ENCODE results near the gene C12orf42.

GRCh38 chr12:103318566-103318965 lies 177.2 kb downstream of the C12orf42 start:
- TF ChIP-seq CTCF (IDR thresholded peaks at IDR 0.05): no peak
- no peak for TF ChIP-seq POLR2A (IDR thresholded peaks at IDR 0.05)

All from lower leg skin (tissue), 3 donors.